ENCODE data around the gene SCNN1A. TPM values are rescaled to one million over a fixed set of nuclear protein-coding genes. Genes with fewer than 3 reads are reported as not detected.
A peak's percentile ranks its signal among the peaks of the same experiment; 100 is the strongest.

The SCNN1A gene
- polyA plus RNA-seq, 4 donors, result 67.9 to 79.4 (median 70.4) TPM

- DNase-seq (ENCODE audit: low read depth in 4 of 4, low spot score in 3 of 4), result no peak
These were observed 9.4 kb upstream of the SCNN1A start for GRCh38 chr12:6384499-6385436.

- peak in 2 of 4 donors; percentile 66 to 67 for DNase-seq (ENCODE audit: low read depth in 4 of 4, low spot score in 3 of 4)
These were observed 8.5 kb upstream of the SCNN1A start, which contains the start of gene LTBR for GRCh38 chr12:6383572-6384498. TSS of gene LTBR (plus strand) at chr12:6384162. CDS start at chr12:6384359, 197 bp downstream.

DNA sequence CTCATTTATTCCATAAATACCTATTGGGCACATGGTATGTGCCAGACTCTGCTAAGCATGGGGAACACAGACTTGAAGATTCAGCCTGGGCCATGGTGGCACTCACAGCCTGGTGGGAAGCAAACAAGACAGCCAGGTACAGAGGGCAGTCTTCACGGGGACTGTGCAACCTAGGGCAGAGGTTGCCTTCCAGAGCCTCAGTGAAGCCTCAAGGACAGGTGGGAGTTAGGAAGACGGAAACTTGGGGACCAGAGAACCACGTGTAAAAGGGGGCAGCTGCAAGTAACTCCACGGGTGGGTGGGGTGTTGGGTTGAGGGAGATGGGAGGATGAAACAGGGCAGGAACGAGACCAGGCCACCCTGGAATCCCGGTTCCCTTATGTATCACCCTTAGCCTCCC lies 7.6 kb upstream of the SCNN1A start:
- DNase-seq (ENCODE audit: low read depth in 4 of 4, low spot score in 3 of 4), result no peak

GRCh38 chr12:6382371-6382770 lies 7.0 kb upstream of the SCNN1A start:
- no peak for DNase-seq (ENCODE audit: low read depth in 4 of 4, low spot score in 3 of 4)

- no peak for DNase-seq (ENCODE audit: low read depth in 4 of 4, low spot score in 3 of 4)
These were observed 5.1 kb upstream of the SCNN1A start for GRCh38 chr12:6380141-6381121.

DNA sequence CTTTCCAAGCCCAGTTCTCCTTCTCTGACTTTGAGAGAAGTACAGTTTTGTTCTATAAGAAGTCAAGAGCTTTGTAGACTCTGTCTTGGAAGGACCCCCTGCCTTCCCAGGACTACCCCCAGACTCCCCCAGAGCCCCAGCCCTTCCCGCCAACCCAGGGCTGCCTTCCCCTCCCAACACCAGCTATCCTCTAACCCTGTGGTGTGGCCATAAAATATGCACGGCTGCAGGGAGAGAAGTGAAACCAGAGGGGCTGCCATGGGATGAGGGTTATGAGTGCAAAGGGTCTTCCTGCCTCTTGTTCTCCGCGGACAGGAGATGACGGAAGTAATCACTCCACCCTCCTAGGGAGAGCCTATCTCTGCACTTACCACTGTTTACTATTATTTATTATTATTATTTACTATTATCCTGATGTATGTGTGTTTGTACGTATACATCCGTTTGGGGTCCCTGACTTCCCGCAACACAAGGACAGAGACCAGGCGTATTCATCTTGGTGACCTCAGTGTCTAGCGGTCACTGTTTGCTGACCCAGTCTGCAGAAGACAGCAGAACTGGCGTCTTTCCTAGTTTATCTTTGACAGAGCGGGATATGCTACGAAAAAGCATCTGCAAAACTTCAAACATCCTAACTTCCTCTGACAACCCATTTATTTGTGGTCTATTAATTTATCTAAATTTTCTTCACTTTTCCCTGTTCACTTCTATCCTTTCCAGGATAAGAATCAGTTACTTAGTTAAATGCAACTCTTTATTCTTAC lies 3.5 kb upstream of the SCNN1A start:
- DNase-seq (ENCODE audit: low read depth in 4 of 4, low spot score in 3 of 4), result no peak

- no peak for DNase-seq (ENCODE audit: low read depth in 4 of 4, low spot score in 3 of 4)
These were observed 2.3 kb upstream of the SCNN1A start for GRCh38 chr12:6377667-6377994.

- no peak for DNase-seq (ENCODE audit: low read depth in 4 of 4, low spot score in 3 of 4)
These were observed 1.7 kb upstream of the SCNN1A start for GRCh38 chr12:6376870-6377666.

DNA sequence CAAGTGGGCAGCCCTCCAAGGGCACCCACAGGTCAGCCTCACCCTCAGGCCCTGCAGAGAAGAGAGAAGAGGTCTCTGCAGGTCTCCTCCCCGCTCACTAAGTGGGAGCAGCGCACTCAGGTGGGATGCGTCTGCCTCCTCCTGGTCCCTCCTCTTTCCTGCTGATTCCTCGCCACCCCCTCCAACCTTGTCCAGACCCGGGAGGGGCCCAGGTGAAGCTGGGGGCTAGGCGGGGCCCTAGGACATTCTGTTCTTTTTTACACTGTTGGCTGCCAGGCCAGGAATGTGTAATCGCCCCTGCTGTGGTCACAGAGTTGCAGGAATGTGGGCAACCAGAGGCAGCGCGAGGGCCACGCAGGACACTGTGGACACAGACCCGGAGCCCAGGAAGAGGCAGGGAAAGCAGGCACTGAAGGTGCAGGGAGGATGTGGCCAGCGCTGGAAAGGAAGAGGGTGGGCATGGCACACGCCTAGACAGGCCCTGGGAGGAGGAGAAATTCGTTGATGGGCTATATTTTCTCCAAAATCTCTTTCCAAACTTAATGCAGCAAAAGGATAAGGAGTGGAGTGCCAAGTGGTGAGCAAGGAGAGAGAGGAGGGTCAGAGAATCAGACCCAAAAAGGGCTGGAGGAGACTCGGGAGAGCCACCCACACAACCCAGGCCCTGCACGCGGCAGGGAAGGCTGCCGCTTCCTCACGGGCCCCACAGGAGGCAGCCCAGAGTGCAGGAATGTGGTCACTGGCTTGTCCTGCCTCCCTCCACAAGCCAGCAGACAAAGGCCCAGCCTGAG lies 911 bp upstream of the SCNN1A start:
- no peak for DNase-seq (ENCODE audit: low read depth in 4 of 4, low spot score in 3 of 4)

- DNase-seq (ENCODE audit: low read depth in 4 of 4, low spot score in 3 of 4), result no peak
These were observed 590 bp downstream of the SCNN1A start for GRCh38 chr12:6374786-6375160.

DNA sequence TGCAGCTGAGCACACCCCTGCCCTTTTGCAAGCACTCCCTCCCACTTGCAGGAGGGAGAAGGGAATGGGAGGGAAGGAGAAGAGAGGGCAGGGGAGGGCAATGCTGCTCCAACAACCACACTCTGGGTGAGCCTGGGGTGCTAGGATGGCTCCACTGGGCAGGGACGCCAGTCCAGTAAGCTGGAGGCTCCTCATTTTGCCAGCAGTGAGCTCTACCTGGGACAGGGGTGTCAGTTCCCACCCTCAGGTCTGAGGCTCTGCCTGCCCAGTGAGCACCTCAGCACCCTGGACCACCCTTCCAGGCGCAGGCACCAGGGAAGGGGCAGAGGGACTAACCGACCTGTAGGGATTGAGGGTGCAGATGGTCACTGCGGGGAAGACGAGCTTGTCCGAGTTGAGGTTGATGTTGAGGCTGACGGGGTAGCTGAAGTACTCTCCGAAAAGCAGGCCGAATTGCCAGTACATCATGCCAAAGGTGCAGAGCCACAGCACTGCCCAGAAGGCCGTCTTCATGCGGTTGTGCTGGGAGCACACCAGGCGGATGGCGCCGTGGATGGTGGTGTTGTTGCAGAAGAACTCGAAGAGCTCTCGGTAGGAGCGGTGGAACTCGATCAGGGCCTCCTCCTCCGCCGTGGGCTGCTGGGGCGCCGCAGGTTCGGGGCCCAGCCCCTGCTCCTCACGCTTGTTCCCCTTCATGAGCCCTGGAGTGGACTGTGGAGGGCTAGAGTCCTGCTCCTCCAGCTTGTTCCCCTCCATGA lies 1.2 kb downstream of the SCNN1A start:
- DNase-seq (ENCODE audit: low read depth in 4 of 4, low spot score in 3 of 4), result no peak

GRCh38 chr12:6373022-6373787 lies 2.2 kb downstream of the SCNN1A start:
- DNase-seq (ENCODE audit: low read depth in 4 of 4, low spot score in 3 of 4), result no peak

DNA sequence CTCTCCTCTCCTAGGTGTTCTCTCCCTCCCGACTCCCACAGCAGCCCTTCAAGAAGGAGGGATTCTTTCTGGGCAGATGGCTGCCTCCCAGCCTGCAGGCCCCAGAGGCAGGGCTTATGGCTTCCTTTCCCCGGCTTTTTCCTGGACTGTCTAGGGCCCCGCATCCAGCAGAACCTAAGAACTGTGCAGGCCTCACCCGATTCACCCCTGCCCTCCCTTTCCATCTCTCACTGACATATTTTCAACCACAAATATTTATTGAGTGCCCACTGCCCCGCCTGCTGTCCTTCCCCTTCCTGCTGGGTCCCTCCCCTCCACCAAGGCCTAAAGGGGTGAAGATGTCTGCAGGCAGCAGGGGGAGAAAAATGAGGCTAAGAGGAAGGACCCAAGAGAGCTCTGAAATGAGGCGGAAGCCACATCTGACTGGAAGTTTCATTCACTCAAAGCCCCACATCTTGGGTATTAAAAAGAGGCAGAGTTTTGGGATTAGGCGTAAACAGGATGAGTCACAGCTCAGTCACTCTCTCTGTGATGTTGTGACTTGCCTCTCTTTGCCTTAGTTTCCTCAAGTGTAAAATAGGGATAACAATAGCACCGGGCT lies 2.9 kb downstream of the SCNN1A start:
- DNase-seq (ENCODE audit: low read depth in 4 of 4, low spot score in 3 of 4), result no peak

GRCh38 chr12:6370994-6371754 lies 4.2 kb downstream of the SCNN1A start:
- peak in 1 of 4 donors; percentile 61 for DNase-seq (ENCODE audit: low read depth in 4 of 4, low spot score in 3 of 4)

GRCh38 chr12:6370576-6370935 lies 4.8 kb downstream of the SCNN1A start:
- no peak for DNase-seq (ENCODE audit: low read depth in 4 of 4, low spot score in 3 of 4)
